HepG2 (cell line): Measurements from ENCODE around the gene PYGB. TPM values are rescaled to one million over a fixed set of nuclear protein-coding genes. Genes with fewer than 3 reads are reported as not detected.

Source experiments
- ATF1 ChIP-seq: IDR thresholded peaks from 2 replicates; pipeline ENCODE4 v1.6.1; 2016; ENCODE audit warnings: mild to moderate bottlenecking, control low read depth
- CEBPB ChIP-seq: IDR thresholded peaks from 2 replicates; pipeline ENCODE4 v1.6.1; 2011; ENCODE audit warnings: low read depth, low read length, improper control_type of control experiment, borderline replicate concordance
- FOXP1 ChIP-seq, 2 experiments: fragments of 450-650 bp in 1 of 2; IDR thresholded peaks; 2 replicates each; pipeline ENCODE4 v1.6.1; 2017 to 2018; ENCODE audit warnings: antibody characterized with exemption in 1 of 2
- IRF1 ChIP-seq: sonication (generic); formaldehyde crosslinking; IDR thresholded peaks from 2 replicates; pipeline ENCODE4 v1.4.0; 2020; ENCODE audit warnings: low read depth, mild to moderate bottlenecking, missing genetic modification reagents
- IRF9 ChIP-seq: sonication (generic); formaldehyde crosslinking; IDR thresholded peaks from 2 replicates; pipeline ENCODE4 v1.8.0; 2022; ENCODE audit warnings: missing genetic modification reagents, mild to moderate bottlenecking, borderline replicate concordance
- MLXIP ChIP-seq: sonication (generic); formaldehyde crosslinking; IDR thresholded peaks from 2 replicates; pipeline ENCODE4 v1.9.0; 2021; ENCODE audit warnings: missing genetic modification reagents, borderline replicate concordance
- MYC ChIP-seq: sonication (generic); formaldehyde crosslinking; IDR thresholded peaks from 2 replicates; pipeline ENCODE4 v1.9.0; 2021; ENCODE audit warnings: missing genetic modification reagents, borderline replicate concordance
- PHF21A ChIP-seq: sonication (generic); formaldehyde crosslinking; IDR thresholded peaks from 2 replicates; pipeline ENCODE4 v1.5.0; 2020; ENCODE audit warnings: mild to moderate bottlenecking, missing genetic modification reagents
- POLR2A ChIP-seq, 2 experiments: IDR thresholded peaks; 2 replicates each; pipeline ENCODE4 v1.6.1; 2011; ENCODE audit warnings: low read depth in 2 of 2, low read length in 2 of 2, mild to moderate bottlenecking in 1 of 2, moderate library complexity in 1 of 2; ENCODE audit not compliant: insufficient read depth in 1 of 2
- REL ChIP-seq: sonication (generic); formaldehyde crosslinking; conservative IDR thresholded peaks from 2 replicates; pipeline ENCODE4 v1.8.0; 2022; ENCODE audit warnings: mild to moderate bottlenecking, missing genetic modification reagents, moderate library complexity
- RXRB ChIP-seq: IDR thresholded peaks from 2 replicates; pipeline ENCODE4 v1.6.1; 2016; ENCODE audit warnings: borderline replicate concordance, missing genetic modification reagents, missing compliant biosample characterization
- SIN3A ChIP-seq: IDR thresholded peaks from 2 replicates; pipeline ENCODE4 v1.6.1; 2011; ENCODE audit warnings: low read depth, mild to moderate bottlenecking, control low read depth, low read length, borderline replicate concordance
- SP2 ChIP-seq: sonication (generic); formaldehyde crosslinking; IDR thresholded peaks from 2 replicates; pipeline ENCODE4 v1.5.1; 2020; ENCODE audit warnings: mild to moderate bottlenecking, missing genetic modification reagents
- ZBTB44 ChIP-seq: sonication (generic); formaldehyde crosslinking; IDR thresholded peaks from 2 replicates; pipeline ENCODE4 v1.4.0; 2020; ENCODE audit warnings: missing genetic modification reagents
- ZMYM4 ChIP-seq: sonication (generic); formaldehyde crosslinking; IDR thresholded peaks from 2 replicates; pipeline ENCODE4 v1.8.1; 2023; ENCODE audit warnings: mild to moderate bottlenecking, missing genetic modification reagents
- ZNF230 ChIP-seq: sonication (generic); formaldehyde crosslinking; IDR thresholded peaks from 2 replicates; pipeline ENCODE4 v1.4.0; 2020; ENCODE audit warnings: mild to moderate bottlenecking, missing genetic modification reagents
- ZNF260 ChIP-seq: sonication (generic); formaldehyde crosslinking; IDR thresholded peaks from 2 replicates; pipeline ENCODE4 v1.4.0; 2020; ENCODE audit warnings: missing genetic modification reagents, low read depth, mild to moderate bottlenecking, borderline replicate concordance
- ZNF33A ChIP-seq: sonication (generic); formaldehyde crosslinking; IDR thresholded peaks from 2 replicates; pipeline ENCODE4 v1.5.1; 2020; ENCODE audit warnings: missing genetic modification reagents, mild to moderate bottlenecking, moderate library complexity, borderline replicate concordance
- ZNF431 ChIP-seq: sonication (generic); formaldehyde crosslinking; IDR thresholded peaks from 2 replicates; pipeline ENCODE4 v1.9.0; 2022; ENCODE audit warnings: missing genetic modification reagents, low read depth, mild to moderate bottlenecking, borderline replicate concordance
- ZNF441 ChIP-seq: sonication (generic); formaldehyde crosslinking; IDR thresholded peaks from 2 replicates; pipeline ENCODE4 v1.7.0; 2021; ENCODE audit warnings: missing genetic modification reagents, borderline replicate concordance
- ZNF629 ChIP-seq: sonication (generic); formaldehyde crosslinking; conservative IDR thresholded peaks from 2 replicates; pipeline ENCODE4 v1.5.0; 2020; ENCODE audit warnings: missing genetic modification reagents
- ZNF670 ChIP-seq: sonication (generic); formaldehyde crosslinking; IDR thresholded peaks from 2 replicates; pipeline ENCODE4 v1.8.0; 2022; ENCODE audit warnings: mild to moderate bottlenecking, missing genetic modification reagents, borderline replicate concordance
- ZNF724P ChIP-seq: sonication (generic); formaldehyde crosslinking; IDR thresholded peaks from 2 replicates; pipeline ENCODE4 v1.8.0; 2022; ENCODE audit warnings: missing genetic modification reagents, borderline replicate concordance
- ZNF781 ChIP-seq: sonication (generic); formaldehyde crosslinking; IDR thresholded peaks from 2 replicates; pipeline ENCODE4 v1.5.1; 2020; ENCODE audit warnings: borderline replicate concordance, mild to moderate bottlenecking, missing genetic modification reagents; ENCODE audit errors: not compliant biosample characterization
- ZNF790 ChIP-seq: sonication (generic); formaldehyde crosslinking; IDR thresholded peaks from 2 replicates; pipeline ENCODE4 v1.8.0; 2022; ENCODE audit warnings: missing genetic modification reagents, mild to moderate bottlenecking, borderline replicate concordance
- polyA plus RNA-seq, 8 experiments: library from polyadenylated mRNA; depleted of rRNA in 3 of 8; stranded (reverse) in 7 of 8; unstranded in 1 of 8; fragments of >200 nt; fragmentation: Illumina TruSeq in 4 of 8; extraction: Trizol in 4 of 8; gene quantifications; 2 replicates each; pipeline versions ENCODE4 v1.2.1 to v1.2.3, GENCODE V29; 2011 to 2016; ENCODE audit warnings: low read depth in 4 of 8, missing spikeins in 1 of 8, mixed read lengths in 1 of 8; ENCODE audit not compliant: insufficient read depth in 1 of 8
- total RNA-seq, 5 experiments: library from RNA; depleted of rRNA; stranded (reverse); fragments of >200 nt; fragmentation: Illumina TruSeq; extraction: Trizol; gene quantifications; 2 replicates each; pipeline ENCODE4 v1.2.3, GENCODE V29; 2016; ENCODE audit warnings: low read depth in 1 of 5

The PYGB gene
- total and polyA plus RNA-seq, 2 of the 13 experiments (the other 11 are each of a cell fraction or from before 2014, with no cell fraction given), result 24.2 to 86.3 TPM

GRCh38 chr20:25227317-25227831 lies 20.5 kb upstream of the PYGB start (continued):
- TF ChIP-seq RXRB (CRISPR knock-in tag) (peak; percentile 76), ZNF431 (CRISPR knock-in tag) (no peak), ATF1 (CRISPR knock-in tag) (no peak), IRF1 (no peak), PHF21A (peak; percentile 74; the same call in 1 of the 2 replicates), IRF9 (CRISPR knock-in tag) (no peak), ZMYM4 (peak; percentile 9; the same call in 1 of the 2 replicates), ZNF441 (CRISPR knock-in tag) (no peak), ZNF260 (no peak), MYC (no peak), ZNF790 (CRISPR knock-in tag) (no peak), SP2 (CRISPR knock-in tag) (no peak), CEBPB (no peak), ZNF670 (no peak), ZNF781 (CRISPR knock-in tag) (no peak), ZBTB44 (CRISPR knock-in tag) (no peak), SIN3A (no peak), ZNF230 (CRISPR knock-in tag) (no peak), POLR2A (IDR thresholded peaks at IDR 0.05; ENCODE audit: insufficient read depth in 1 of 2, low read depth in 2 of 2, low read length in 2 of 2) (peak; percentile 22 to 32; a peak in 1 of 4 replicates), ZNF33A (CRISPR knock-in tag) (no peak), ZNF724P (no peak), REL (CRISPR knock-in tag) (no peak), ZNF629 (CRISPR knock-in tag) (no peak), MLXIP (CRISPR knock-in tag) (peak; percentile 5; the same call in 1 of the 2 replicates), FOXP1 (IDR thresholded peaks at IDR 0.05) (no peak), FOXP1 (CRISPR knock-in tag; IDR thresholded peaks at IDR 0.05) (no peak; the same call in 1 of the 2 replicates)
